Natural killer cell treated with Interleukin-12 subunit alpha and Interleukin-12 subunit beta and Interleukin-15 and Interleukin-18, amount 100 ng/mL, for 72 hours (primary cell): ENCODE data around the gene WHAMM. TPM values are rescaled to one million over a fixed set of nuclear protein-coding genes. Genes with fewer than 3 reads are reported as not detected.
"Not testable (repeated sequence)": the region's sequence is repeated elsewhere in the genome, so short reads cannot be mapped to it uniquely, and the experiment has no call there.

Experiments
- ATAC-seq, 2 donors: fragments of 150-1000 bp; cut with Tn5 transposase in 1 of 2; sonication (Bioruptor Pico), chemical (Tn5 transposase) in 1 of 2; 2 replicates each; pipeline ENCODE4 v1.10.0; 2021
- DNase-seq: peaks from one replicate; pipeline ENCODE4 v3.0.0; 2022; ENCODE audit warnings: low spot score
- H3K27ac Mint-ChIP-seq, 2 donors: 1 replicate in 1 of 2; 2 replicates in 1 of 2; pipeline ENCODE4 v1.8.0; 2022; ENCODE audit warnings: mixed read lengths in 2 of 2, mild to moderate bottlenecking in 1 of 2, moderate library complexity in 1 of 2
- H3K27me3 Mint-ChIP-seq, 2 donors: 1 replicate in 1 of 2; 2 replicates in 1 of 2; pipeline ENCODE4 v1.8.0; 2022; ENCODE audit warnings: mixed read lengths in 2 of 2
- H3K36me3 Mint-ChIP-seq: one replicate; pipeline ENCODE4 v1.8.0; 2022; ENCODE audit warnings: mixed read lengths
- H3K4me1 Mint-ChIP-seq, 2 donors: 1 replicate in 1 of 2; 2 replicates in 1 of 2; pipeline ENCODE4 v1.8.0; 2022; ENCODE audit warnings: low read depth in 2 of 2, mixed read lengths in 2 of 2, mild to moderate bottlenecking in 1 of 2
- H3K4me3 Mint-ChIP-seq: one replicate; pipeline ENCODE4 v1.8.0; 2022; ENCODE audit warnings: mixed read lengths
- H3K9me3 Mint-ChIP-seq: 2 replicates; pipeline ENCODE4 v1.8.0; 2022; ENCODE audit warnings: mixed read lengths
- total RNA-seq, 2 donors: library from RNA; stranded (reverse); gene quantifications; one replicate each; pipeline ENCODE4 v1.2.3, GENCODE V29; 2022

Gene WHAMM, protein sequence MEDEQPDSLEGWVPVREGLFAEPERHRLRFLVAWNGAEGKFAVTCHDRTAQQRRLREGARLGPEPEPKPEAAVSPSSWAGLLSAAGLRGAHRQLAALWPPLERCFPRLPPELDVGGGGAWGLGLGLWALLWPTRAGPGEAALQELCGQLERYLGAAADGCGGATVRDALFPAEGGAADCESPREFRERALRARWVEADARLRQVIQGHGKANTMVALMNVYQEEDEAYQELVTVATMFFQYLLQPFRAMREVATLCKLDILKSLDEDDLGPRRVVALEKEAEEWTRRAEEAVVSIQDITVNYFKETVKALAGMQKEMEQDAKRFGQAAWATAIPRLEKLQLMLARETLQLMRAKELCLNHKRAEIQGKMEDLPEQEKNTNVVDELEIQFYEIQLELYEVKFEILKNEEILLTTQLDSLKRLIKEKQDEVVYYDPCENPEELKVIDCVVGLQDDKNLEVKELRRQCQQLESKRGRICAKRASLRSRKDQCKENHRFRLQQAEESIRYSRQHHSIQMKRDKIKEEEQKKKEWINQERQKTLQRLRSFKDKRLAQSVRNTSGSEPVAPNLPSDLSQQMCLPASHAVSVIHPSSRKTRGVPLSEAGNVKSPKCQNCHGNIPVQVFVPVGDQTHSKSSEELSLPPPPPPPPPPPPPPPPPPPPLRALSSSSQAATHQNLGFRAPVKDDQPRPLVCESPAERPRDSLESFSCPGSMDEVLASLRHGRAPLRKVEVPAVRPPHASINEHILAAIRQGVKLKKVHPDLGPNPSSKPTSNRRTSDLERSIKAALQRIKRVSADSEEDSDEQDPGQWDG
- 10 to 100 TPM; 12.7 to 13.7 TPM for total RNA-seq

DNA sequence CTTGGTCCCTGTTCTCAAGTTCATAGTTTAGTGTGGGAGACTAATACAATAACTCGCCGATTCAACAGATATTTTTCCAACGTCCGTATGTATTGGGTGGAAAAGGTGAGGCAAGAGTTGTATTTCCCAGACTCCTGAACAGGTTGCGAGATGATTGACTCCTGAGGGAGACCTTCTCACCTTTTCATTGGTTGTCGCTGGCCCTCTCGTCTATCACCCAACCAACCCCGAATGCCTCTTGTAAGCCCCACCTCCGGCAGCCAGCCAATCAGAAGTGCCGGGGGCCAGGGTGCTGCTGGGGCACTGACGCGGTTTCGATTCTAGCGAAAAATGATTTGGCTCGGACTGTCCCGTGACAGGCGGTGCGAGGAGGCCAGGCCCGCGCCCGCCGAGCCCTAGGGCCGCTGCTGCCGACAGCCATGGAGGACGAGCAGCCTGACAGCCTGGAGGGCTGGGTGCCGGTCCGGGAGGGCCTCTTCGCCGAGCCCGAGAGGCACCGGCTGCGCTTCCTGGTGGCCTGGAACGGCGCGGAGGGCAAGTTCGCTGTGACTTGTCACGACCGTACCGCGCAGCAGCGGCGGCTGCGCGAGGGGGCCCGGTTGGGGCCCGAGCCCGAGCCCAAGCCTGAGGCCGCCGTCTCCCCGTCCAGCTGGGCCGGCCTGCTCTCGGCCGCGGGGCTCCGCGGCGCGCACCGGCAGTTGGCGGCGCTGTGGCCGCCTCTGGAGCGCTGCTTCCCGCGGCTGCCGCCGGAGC, at the start of gene WHAMM:
WHAMM (plus strand) TSS at position 321 of the 753 bp plus-strand sequence; CDS start at position 420, 99 bp downstream.
- Mint-ChIP-seq H3K27ac (peak within 1 kb of the TSS; percentile 81 to 92), H3K4me1 (peaks cover 25 to 29% of the 10 kb centered on the region in 2 donors), H3K27me3 (no peaks in the 10 kb centered on the region), H3K4me3 (peak within 1 kb of the TSS; percentile 92), H3K9me3 (no peaks in the 10 kb centered on the region), H3K36me3 (peaks cover 6% of the 10 kb centered on the region)
- DNase-seq (peak; percentile 98), ATAC-seq (peak; percentile 98 to 99)

DNA sequence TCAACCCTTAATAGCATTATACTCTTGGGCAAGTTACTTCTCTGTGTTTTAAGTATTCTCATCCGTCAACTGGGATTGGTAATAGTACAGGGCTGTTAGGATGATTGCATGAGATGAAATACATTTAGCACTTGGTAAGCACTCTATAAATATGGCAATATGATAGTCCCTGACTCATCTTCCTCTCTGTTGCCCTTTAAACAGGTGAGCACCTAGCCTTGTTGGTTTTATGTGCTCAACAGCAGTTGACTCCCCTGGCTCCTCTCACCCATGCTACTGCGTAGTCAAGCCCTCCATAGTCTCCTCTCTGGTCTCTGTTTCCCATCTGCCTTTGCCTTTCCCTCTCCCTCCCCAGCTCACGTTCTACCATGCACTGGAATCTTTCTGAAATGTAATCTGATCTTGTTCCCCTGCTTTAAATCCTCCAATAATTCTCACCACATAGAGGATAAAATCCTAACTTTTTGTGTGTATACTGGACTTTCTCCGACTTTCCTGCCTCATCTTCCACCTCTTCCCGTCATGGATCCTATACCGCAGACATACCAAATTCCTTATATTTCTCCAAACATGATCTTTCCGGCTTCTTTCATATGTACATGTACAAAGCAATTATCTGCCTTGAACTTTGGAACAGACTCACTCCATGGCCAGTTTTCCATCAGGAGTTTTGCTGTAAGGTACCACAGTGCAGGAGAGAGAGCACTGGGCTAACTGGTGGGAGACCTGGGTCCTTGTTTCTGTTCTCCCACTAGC, 45.9 kb upstream of the WHAMM start:
- Mint-ChIP-seq H3K27me3 (no peaks in the 10 kb centered on the region), H3K36me3 (peaks cover 7% of the 10 kb centered on the region), H3K4me1 (peaks cover 7 to 15% of the 10 kb centered on the region in 2 donors), H3K9me3 (no peaks in the 10 kb centered on the region), H3K4me3 (no peak overlapping the region), H3K27ac (no peak overlapping the region)
- no peak for DNase-seq
- ATAC-seq: no peak

DNA sequence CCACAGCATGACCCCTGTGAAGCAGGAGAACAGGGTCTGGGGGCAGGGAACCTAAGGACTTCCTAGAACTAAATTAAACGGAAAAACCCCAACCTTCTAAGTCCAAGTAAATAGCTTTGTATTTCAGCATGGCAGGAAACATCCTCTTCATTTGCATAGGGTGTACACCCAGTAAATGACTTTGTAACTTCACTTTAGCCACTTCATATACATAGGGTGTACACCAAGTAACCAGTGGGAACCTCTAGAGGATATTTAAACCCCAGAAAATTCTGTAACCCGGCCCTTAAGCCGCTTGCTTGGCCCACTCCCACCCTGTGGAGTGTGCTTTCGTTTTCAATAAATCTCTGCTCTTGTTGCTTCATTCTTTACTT, 45.3 kb upstream of the WHAMM start:
- no peaks in the 10 kb centered on the region for H3K27me3 Mint-ChIP-seq
- H3K4me1 Mint-ChIP-seq: peaks cover 7 to 15% of the 10 kb centered on the region in 2 donors
- H3K9me3 Mint-ChIP-seq: no peaks in the 10 kb centered on the region
- DNase-seq (no peak), ATAC-seq (no peak)
- peaks cover 7% of the 10 kb centered on the region for H3K36me3 Mint-ChIP-seq
- no peak overlapping the region for H3K27ac Mint-ChIP-seq
- H3K4me3 Mint-ChIP-seq: no peak overlapping the region

DNA sequence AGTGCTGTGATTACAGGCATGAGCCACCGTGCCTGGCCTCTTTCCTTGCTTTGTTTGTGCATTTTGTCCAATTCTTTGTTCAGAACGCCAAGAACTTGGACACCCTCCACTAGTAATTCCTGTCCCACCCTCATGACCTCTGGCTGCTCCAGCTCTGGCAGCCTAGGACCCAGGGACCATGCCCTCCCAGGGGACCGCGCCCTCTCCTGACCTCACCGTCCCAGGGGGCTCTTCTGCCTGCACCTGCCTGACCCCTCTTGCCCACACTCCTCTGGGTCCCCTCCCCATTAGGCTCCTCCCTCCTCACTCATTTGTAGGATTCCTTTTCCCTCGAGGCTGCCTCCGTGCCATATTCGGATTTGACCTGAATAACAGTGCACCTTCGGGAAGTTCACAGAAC, 44.7 kb upstream of the WHAMM start:
- H3K4me1 Mint-ChIP-seq: peaks cover 7 to 15% of the 10 kb centered on the region in 2 donors
- no peaks in the 10 kb centered on the region for H3K9me3 Mint-ChIP-seq
- DNase-seq: no peak
- H3K27me3 Mint-ChIP-seq: no peaks in the 10 kb centered on the region
- no peak overlapping the region for H3K27ac Mint-ChIP-seq
- no peak for ATAC-seq
- H3K4me3 Mint-ChIP-seq: no peak overlapping the region
- peaks cover 7% of the 10 kb centered on the region for H3K36me3 Mint-ChIP-seq

DNA sequence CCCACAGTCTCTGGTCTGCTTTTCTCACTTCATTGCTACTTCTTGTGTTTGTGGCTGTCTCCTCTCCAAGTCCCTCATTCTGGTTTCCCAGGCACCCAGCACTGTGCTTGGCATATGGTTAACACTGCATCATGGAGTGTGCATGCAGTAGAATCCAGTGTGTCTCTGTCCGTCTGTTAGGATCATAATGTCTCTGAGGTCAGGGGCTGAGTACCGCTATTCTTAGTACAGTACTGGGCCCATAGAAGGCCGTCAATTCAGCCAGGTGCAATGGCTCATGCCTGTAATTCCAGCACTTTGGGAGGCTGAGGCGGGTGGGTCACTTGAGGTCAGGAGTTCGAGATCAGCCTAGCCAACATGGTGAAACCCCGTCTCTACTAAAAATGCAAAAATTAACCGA, 43.2 kb upstream of the WHAMM start:
- H3K36me3 Mint-ChIP-seq, H3K4me1 Mint-ChIP-seq, H3K27me3 Mint-ChIP-seq, DNase-seq, H3K9me3 Mint-ChIP-seq, H3K4me3 Mint-ChIP-seq, ATAC-seq: not testable (repeated sequence)
- peak overlapping the region in 1 of 2 donors; percentile 14 for H3K27ac Mint-ChIP-seq

DNA sequence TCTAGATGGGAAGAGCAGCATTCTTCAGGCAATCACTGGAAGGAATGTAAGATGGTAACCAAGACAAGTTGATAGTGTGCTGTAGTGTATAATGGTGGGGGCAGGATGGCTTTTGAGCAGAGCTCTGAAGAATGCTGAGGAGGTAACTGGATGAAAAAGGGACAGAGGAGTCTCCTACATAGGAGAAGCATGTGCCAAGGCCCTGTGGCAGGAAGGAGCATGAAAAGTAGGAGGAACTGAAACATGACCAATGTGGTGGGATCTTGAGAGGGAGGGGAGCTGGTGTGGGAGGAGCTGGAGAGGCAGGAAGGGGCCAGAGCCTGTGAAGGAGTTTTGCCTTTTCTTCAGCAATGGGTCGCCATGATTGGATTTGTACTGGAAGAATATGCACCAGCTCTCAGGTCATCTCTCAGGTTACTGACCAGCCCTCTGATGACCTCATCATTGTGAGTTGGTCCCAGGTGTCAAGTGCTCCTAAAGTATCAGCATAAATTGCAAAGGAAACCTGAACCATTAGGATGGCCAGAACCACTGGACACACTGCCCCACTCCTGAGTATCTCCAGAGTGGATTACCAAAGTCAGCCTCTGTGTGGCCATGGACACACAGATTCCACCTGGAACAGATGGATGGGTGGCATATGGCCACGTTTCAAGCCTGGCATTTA, 42.1 kb upstream of the WHAMM start:
- DNase-seq: no peak
- Mint-ChIP-seq H3K9me3 (no peaks in the 10 kb centered on the region), H3K4me3 (no peak overlapping the region), H3K4me1 (peaks cover 3 to 6% of the 10 kb centered on the region in 2 donors), H3K27me3 (no peaks in the 10 kb centered on the region), H3K36me3 (no peaks in the 10 kb centered on the region), H3K27ac (no peak overlapping the region)
- no peak for ATAC-seq

DNA sequence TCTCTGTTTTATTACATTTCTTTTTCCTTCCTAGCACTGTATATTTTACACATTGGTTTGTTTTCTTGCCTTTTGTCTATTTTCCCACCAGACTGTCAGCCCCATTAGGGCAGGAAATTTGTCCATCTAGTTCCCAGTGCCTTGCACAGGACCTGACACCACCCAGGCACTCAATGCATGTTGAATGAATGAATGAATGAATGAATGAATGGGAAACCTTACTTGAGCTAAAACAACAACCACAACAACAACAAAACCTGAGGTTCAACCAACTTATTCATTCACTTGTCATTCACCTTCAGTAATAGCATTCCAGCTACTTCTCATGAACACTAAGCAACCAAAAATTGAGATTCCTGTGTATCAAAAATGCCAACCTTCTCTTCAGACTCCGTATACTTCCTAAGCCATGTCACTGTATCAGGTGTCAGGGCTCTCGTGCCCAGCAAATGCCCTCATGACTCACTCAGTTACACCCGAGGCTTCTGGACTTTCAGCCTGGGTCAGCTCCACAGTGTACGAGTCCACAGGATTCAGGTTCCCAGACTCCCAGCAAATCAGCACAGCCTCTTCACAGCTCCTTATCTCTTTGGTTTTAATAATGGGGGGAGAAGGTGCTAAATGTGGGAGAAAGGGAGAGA, 40.9 kb upstream of the WHAMM start:
- ATAC-seq (no peak), DNase-seq (no peak)
- Mint-ChIP-seq H3K9me3 (no peaks in the 10 kb centered on the region), H3K27me3 (peaks cover 0 to 2% of the 10 kb centered on the region in 2 donors), H3K4me3 (no peak overlapping the region), H3K36me3 (no peaks in the 10 kb centered on the region), H3K4me1 (peaks cover 3 to 5% of the 10 kb centered on the region in 2 donors), H3K27ac (no peak overlapping the region)

DNA sequence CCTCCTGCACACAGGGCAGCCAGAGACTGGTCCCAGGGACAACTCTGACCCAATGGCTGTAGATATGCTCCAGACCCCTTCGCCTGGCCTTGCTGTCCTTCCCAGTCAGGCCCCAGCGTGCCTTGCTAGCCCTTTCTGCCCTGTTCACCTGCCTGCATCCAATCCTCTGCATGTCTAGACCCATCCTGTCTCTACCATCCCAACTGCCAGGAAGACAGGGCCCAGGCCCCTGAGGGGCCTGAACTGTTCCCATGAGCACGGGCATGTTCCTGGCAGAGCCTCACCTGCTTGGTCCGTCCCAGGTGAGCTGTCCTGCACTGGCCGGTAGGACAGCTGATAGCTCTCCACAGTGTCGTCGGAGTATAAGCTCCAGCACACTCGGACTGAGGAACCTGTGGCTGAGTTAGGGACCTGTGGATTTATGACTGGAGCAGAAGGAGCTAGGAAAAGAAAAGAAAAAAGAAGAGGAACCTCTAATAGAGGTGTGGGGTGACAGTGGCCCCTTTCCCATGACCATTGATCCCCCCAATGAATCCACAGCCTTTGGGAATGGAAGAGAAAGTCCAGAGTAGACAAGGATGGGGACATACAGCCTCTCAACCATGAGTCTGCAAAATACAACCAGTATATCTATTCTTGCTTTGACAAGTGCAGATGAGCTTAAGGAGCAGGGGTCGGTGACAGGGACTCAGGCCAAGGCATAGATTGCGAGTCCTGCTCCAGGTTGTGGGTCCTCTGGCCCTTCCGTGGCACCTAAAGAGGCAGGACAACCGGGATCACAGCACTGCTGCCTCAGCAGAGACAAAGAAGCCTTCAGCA, 37.4 kb upstream of the WHAMM start:
- Mint-ChIP-seq H3K27me3 (peaks cover 0 to 2% of the 10 kb centered on the region in 2 donors), H3K4me3 (no peak overlapping the region), H3K9me3 (no peaks in the 10 kb centered on the region), H3K27ac (no peak overlapping the region), H3K36me3 (no peaks in the 10 kb centered on the region), H3K4me1 (no peaks in the 10 kb centered on the region)
- ATAC-seq: peak in 1 of 2 donors; percentile 45
- DNase-seq: no peak

DNA sequence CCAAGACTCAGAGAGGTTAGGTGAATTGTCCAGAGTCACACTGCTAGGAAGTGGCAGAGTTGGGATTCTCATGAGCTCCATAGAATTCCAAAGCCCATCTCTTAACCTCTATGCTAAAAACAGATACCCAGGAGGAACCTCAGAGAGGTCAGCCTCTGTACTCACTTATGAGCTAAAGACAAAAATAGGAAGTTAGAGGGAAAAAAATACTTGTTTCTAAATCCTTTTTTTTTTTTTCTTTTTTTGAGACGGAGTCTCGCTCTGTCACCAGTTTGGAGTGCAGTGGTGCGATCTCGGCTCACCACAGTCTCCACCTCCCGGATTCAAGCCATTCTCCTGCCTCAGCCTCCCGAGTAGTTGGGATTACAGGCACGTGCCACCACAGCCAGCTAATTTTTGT, 34.9 kb upstream of the WHAMM start:
- Mint-ChIP-seq H3K4me3 (no peak overlapping the region), H3K36me3 (no peaks in the 10 kb centered on the region), H3K27ac (no peak overlapping the region), H3K9me3 (no peaks in the 10 kb centered on the region), H3K4me1 (no peaks in the 10 kb centered on the region), H3K27me3 (peaks cover 0 to 2% of the 10 kb centered on the region in 2 donors)
- ATAC-seq (no peak), DNase-seq (no peak)

DNA sequence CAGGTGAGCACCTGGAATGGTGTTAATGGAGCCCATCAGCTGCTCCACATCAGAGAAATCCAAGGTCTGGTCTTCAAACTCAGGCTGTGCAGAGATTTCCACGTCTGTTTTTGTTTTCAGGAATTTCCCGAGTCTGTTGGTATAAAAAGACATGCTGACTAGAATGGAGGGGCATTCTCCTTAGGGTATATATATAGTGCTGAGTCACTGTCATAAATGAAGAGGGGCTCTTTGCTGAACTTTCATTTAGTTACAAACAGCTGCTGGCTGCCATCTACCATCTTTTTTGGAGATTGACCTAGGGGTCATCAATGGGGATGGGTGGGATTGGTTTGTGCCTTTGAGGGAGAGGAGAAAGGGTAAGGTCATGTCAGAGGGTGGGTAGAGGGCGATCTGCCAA, 30.7 kb upstream of the WHAMM start:
- no peak for DNase-seq
- H3K27ac Mint-ChIP-seq: no peak overlapping the region

DNA sequence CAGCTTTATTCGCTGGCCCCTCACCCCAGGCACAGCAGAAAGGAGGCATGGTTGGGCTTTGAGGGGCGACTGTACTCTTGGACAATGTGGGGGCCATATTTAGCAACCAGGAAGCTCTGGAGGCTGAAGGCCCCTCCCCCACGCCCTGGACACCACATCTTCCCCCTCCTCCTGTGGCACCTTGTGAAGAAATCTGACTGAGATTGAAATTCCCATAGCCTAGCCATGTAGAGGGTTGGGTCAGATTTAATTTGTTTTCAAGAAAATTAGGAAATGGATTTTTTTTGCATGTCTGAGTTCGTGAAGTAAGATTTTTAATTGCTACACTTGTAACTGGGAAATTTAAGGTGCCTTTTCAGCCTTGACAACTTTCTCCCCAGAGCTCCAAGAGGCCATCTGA, 28.1 kb upstream of the WHAMM start:
- Mint-ChIP-seq H3K9me3 (no peaks in the 10 kb centered on the region), H3K4me3 (no peak overlapping the region), H3K27me3 (peaks cover 0 to 6% of the 10 kb centered on the region in 2 donors), H3K4me1 (no peaks in the 10 kb centered on the region), H3K36me3 (no peaks in the 10 kb centered on the region), H3K27ac (no peak overlapping the region)
- no peak for ATAC-seq
- DNase-seq: no peak

More for the DNA sequence above, 30.7 kb upstream of the WHAMM start:
- peaks cover 0 to 3% of the 10 kb centered on the region in 2 donors for H3K27me3 Mint-ChIP-seq
- no peaks in the 10 kb centered on the region for H3K4me1 Mint-ChIP-seq
- H3K36me3 Mint-ChIP-seq: no peaks in the 10 kb centered on the region
- H3K4me3 Mint-ChIP-seq: no peak overlapping the region
- ATAC-seq: no peak
- H3K9me3 Mint-ChIP-seq: no peaks in the 10 kb centered on the region

DNA sequence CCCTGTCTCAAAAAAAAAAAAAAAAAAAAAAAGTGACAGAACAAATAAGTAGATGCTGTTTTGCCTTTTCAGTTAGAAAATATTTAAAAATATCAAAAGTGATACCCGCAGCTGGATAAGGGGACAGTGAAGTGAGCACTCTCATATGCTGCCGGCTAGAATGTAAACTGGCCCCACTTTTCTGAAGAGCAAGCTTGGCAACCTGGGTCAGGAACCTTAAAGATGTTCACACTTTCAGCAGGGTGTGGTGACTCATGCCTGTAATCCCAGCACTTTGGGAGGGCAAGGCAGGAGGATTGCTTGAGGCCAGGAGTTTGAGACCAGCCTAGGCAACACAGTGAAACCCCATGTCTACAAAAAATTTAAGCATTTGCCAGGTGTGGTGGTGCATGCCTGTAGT, 20.9 kb upstream of the WHAMM start:
- ATAC-seq (no peak), DNase-seq (no peak)
- Mint-ChIP-seq H3K27me3 (peaks cover 0 to 5% of the 10 kb centered on the region in 2 donors), H3K9me3 (no peaks in the 10 kb centered on the region), H3K27ac (no peak overlapping the region), H3K4me3 (no peak overlapping the region), H3K4me1 (no peaks in the 10 kb centered on the region), H3K36me3 (no peaks in the 10 kb centered on the region)
